LNCAP (cell line): Measurements from ENCODE around the gene CGB2.

ENCODE experiments used
- CTCF ChIP-seq: fragments of 450-650 bp; IDR thresholded peaks from 2 replicates; pipeline ENCODE4 v1.5.1; 2017; ENCODE audit warnings: mild to moderate bottlenecking

CGB2 gene

GRCh38 chr19:49031642-49032301 lies at the start of gene CGB2:
Gene CGB2 (plus strand): TSS chr19:49031890. CDS start chr19:49032096, 206 bp downstream.
- peak; percentile 35; the same call in 1 of the 2 replicates for TF ChIP-seq CTCF

- TF ChIP-seq CTCF = no peak
Measured at GRCh38 chr19:48982280-48982679, 49.4 kb upstream of the CGB2 start.

GRCh38 chr19:48985711-48986110 lies 46.0 kb upstream of the CGB2 start:
- TF ChIP-seq CTCF = no peak

- no peak for TF ChIP-seq CTCF
Measured at GRCh38 chr19:48986211-48986610, 45.5 kb upstream of the CGB2 start.

GRCh38 chr19:48987323-48987722 lies 44.4 kb upstream of the CGB2 start:
- TF ChIP-seq CTCF = no peak

DNA sequence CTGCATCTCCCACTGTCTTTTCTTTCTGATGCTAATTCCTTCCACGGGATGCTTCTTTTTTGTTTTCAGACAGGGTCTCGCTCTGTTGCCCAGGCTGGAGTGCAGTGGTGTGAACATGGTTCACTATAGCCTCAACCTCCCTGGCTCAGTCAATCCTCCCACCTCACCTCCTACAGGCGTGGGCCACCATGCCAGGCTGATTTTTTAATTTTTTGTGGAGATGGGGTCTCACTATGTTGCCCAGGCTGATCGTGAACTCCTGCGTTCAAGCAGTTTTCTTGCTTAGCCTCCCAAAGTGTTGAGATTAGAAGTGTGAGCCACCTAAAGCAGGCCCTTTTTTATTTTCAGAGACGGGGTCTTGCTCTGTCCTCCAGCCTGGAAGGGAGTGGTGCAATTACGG lies 43.4 kb upstream of the CGB2 start:
- no peak for TF ChIP-seq CTCF

- no peak for TF ChIP-seq CTCF
Measured at GRCh38 chr19:48988860-48989259, 42.8 kb upstream of the CGB2 start.
